ENCODE results near the gene ZBTB9. TPM values are rescaled to one million over a fixed set of nuclear protein-coding genes. Genes with fewer than 3 reads are reported as not detected.
A peak's percentile ranks its signal among the peaks of the same experiment; 100 is the strongest.

Gene ZBTB9
- total and polyA plus RNA-seq, 8 donors: 0.45 to 7.8 (median 2.6) TPM; not detected in 1

- peak in 1 of 2 donors; percentile 84 for DNase-seq
- Histone ChIP-seq H3K27me3 (no peaks in the 10 kb centered on the region), H3K27ac (peak overlapping the region in 3 of 5 donors; percentile 46 to 82 (median 51)), H3K4me3 (no peak overlapping the region), H3K4me1 (peaks cover 17 to 57% (median 35%) of the 10 kb centered on the region in 4 donors), H3K9me3 (no peaks in the 10 kb centered on the region), H3K36me3 (peaks cover 23 to 48% (median 38%) of the 10 kb centered on the region in 4 donors)
- 40 to 64% (median 41%) methylated on average over 11 to 16 of the region's 17 CpGs for WGBS, 5 donors
- intact Hi-C loops (cut with DNase I; ENCODE audit: low total_unique reads): no loop called here
- no peak for TF ChIP-seq EP300 (IDR thresholded peaks at IDR 0.05)
- TF ChIP-seq POLR2AphosphoS5 (IDR thresholded peaks at IDR 0.05): no peak
- TF ChIP-seq CTCF (IDR thresholded peaks at IDR 0.05): no peak
- TF ChIP-seq POLR2A (IDR thresholded peaks at IDR 0.05): no peak
Observed at GRCh38 chr6:33433544-33434191, 20.7 kb upstream of the ZBTB9 start.

DNA sequence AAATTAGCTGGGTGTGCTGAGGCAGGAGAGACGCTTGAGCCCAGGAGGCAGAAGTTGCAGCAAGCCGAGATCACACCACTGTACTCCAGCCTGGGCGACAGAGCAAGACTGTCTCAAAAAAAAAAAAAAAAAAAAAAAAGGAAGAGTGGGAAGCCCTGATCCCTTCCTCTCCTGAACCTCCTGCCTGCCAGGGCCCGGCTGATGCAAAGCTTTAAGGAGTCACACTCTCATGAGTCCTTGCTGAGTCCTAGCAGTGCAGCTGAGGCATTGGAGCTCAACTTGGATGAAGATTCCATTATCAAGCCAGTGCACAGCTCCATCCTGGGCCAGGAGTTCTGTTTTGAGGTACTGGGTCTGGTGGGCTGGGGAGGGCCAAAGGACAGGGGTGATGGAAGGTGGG, 19.4 kb upstream of the ZBTB9 start:
- 83 to 98% (median 91%) methylated on average over 4 of the region's 4 CpGs for WGBS, 5 donors
- peaks cover 23 to 57% (median 44%) of the 10 kb centered on the region in 4 donors for H3K36me3 ChIP-seq

DNA sequence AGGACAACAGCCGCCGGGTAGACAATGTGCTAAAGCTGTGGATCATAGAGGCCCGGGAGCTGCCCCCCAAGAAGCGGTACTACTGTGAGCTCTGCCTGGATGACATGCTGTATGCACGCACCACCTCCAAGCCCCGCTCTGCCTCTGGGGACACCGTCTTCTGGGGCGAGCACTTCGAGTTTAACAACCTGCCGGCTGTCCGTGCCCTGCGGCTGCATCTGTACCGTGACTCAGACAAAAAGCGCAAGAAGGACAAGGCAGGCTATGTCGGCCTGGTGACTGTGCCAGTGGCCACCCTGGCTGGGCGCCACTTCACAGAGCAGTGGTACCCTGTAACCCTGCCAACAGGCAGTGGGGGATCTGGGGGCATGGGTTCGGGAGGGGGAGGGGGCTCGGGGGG, 16.7 kb upstream of the ZBTB9 start:
- no peak for DNase-seq
- Histone ChIP-seq H3K4me1 (peaks cover 0 to 18% (median 6%) of the 10 kb centered on the region in 4 donors), H3K9me3 (no peaks in the 10 kb centered on the region), H3K27me3 (no peaks in the 10 kb centered on the region), H3K27ac (no peak overlapping the region), H3K36me3 (peaks cover 26 to 78% (median 70%) of the 10 kb centered on the region in 4 donors), H3K4me3 (no peak overlapping the region)
- no peak for TF ChIP-seq EP300 (IDR thresholded peaks at IDR 0.05)
- no peak for TF ChIP-seq POLR2A (IDR thresholded peaks at IDR 0.05)
- no peak for TF ChIP-seq CTCF (IDR thresholded peaks at IDR 0.05)
- TF ChIP-seq POLR2AphosphoS5 (IDR thresholded peaks at IDR 0.05): no peak
- intact Hi-C loops (cut with DNase I; ENCODE audit: low total_unique reads): no loop called here
- WGBS, 5 donors: 95 to 97% (median 96%) methylated on average over 17 to 18 of the region's 18 CpGs

More for the DNA sequence above, 19.4 kb upstream of the ZBTB9 start:
- Histone ChIP-seq H3K9me3 (no peaks in the 10 kb centered on the region), H3K4me1 (peaks cover 12 to 44% (median 27%) of the 10 kb centered on the region in 4 donors), H3K27me3 (no peaks in the 10 kb centered on the region), H3K27ac (no peak overlapping the region), H3K4me3 (no peak overlapping the region)
- intact Hi-C loops (cut with DNase I; ENCODE audit: low total_unique reads): no loop called here
- DNase-seq: no peak
- no peak for TF ChIP-seq EP300 (IDR thresholded peaks at IDR 0.05)

- Histone ChIP-seq H3K27ac (no peak overlapping the region), H3K36me3 (peaks cover 36 to 86% (median 84%) of the 10 kb centered on the region in 4 donors), H3K27me3 (no peaks in the 10 kb centered on the region), H3K4me3 (no peak overlapping the region), H3K4me1 (peaks cover 0 to 4% (median under 1%) of the 10 kb centered on the region in 4 donors), H3K9me3 (no peaks in the 10 kb centered on the region)
- intact Hi-C loops (cut with DNase I; ENCODE audit: low total_unique reads): no loop called here
- TF ChIP-seq POLR2AphosphoS5 (IDR thresholded peaks at IDR 0.05): no peak
- no peak for TF ChIP-seq POLR2A (IDR thresholded peaks at IDR 0.05)
- no peak for TF ChIP-seq CTCF (IDR thresholded peaks at IDR 0.05)
- no peak for TF ChIP-seq EP300 (IDR thresholded peaks at IDR 0.05)
- no peak for DNase-seq
- WGBS, 5 donors: 85 to 98% (median 93%) methylated on average over 3 of the region's 3 CpGs
Observed at GRCh38 chr6:33438978-33439594, 15.3 kb upstream of the ZBTB9 start.
